OCI-LY3 (cell line): ENCODE measurements around the gene SAP30L.

Experiments
- H2AFZ ChIP-seq: fragments of 200-600, 300-600 bp; shearing (Covaris generic); 2 replicates; pipeline ENCODE4 v1.6.0; 2014; ENCODE audit warnings: antibody characterized with exemption, low read depth, low read length
- H3K27ac ChIP-seq: fragments of 200-600, 300-600 bp; sonication (generic); 2 replicates; pipeline ENCODE4 v1.5.1; 2014; ENCODE audit warnings: mild to moderate bottlenecking, low read length, moderate library complexity, mixed read lengths
- H3K27me3 ChIP-seq: fragments of 200-600, 300-600 bp; sonication (generic); 2 replicates; pipeline ENCODE4 v1.6.1; 2014; ENCODE audit warnings: low read depth, low read length, mixed read lengths
- H3K36me3 ChIP-seq: fragments of 200-600, 300-600 bp; sonication (generic); replicated peaks from 2 replicates; pipeline ENCODE3; 2014; ENCODE audit warnings: low read depth, low read length, mixed read lengths
- H3K4me1 ChIP-seq: fragments of 300-600, 200-600 bp; sonication (generic); 2 replicates; pipeline ENCODE4 v1.6.1; 2014; ENCODE audit warnings: low read length, mixed read lengths
- H3K4me2 ChIP-seq: fragments of 200-600, 300-600 bp; sonication (generic); 2 replicates; pipeline ENCODE4 v1.6.1; 2014; ENCODE audit warnings: low read length, mixed read lengths
- H3K4me3 ChIP-seq: fragments of 300-600, 200-600 bp; sonication (generic); 2 replicates; pipeline ENCODE4 v1.5.1; 2014; ENCODE audit warnings: antibody characterized with exemption, mild to moderate bottlenecking, low read length, moderate library complexity
- H3K79me2 ChIP-seq: fragments of 300-600, 200-600 bp; shearing (Covaris generic); 2 replicates; pipeline ENCODE4 v1.6.1; 2014; ENCODE audit warnings: mild to moderate bottlenecking, low read length, mixed read lengths
- H3K9ac ChIP-seq: fragments of 300-600, 200-600 bp; shearing (Covaris generic); 2 replicates; pipeline ENCODE4 v1.6.0; 2014; ENCODE audit warnings: mild to moderate bottlenecking, low read length, moderate library complexity
- H3K9me3 ChIP-seq: fragments of 200-600, 300-600 bp; shearing (Covaris generic); 2 replicates; pipeline ENCODE4 v1.6.1; 2014; ENCODE audit warnings: low read length, mixed read lengths; ENCODE audit not compliant: insufficient read depth
- H4K20me1 ChIP-seq: fragments of 200-600, 300-600 bp; sonication (generic); 2 replicates; pipeline ENCODE4 v1.6.1; 2016; ENCODE audit warnings: low read length, mixed read lengths; ENCODE audit not compliant: insufficient read depth
- CTCF ChIP-seq: fragments of 200-600, 300-600 bp; sonication (generic); IDR thresholded peaks from 2 replicates; pipeline ENCODE4 v1.5.1; 2014; ENCODE audit warnings: antibody characterized with exemption, low read length, low read depth
- EZH2phosphoT487 ChIP-seq: fragments of 200-600 bp; shearing (Covaris generic); IDR thresholded peaks from 2 replicates; pipeline ENCODE4 v1.6.1; 2018; ENCODE audit warnings: antibody characterized with exemption, mixed run types, low read depth

The SAP30L gene

GRCh38 chr5:154476354-154477205 lies 30.8 kb downstream of the SAP30L start:
- no peak overlapping the region for H3K4me3 ChIP-seq
- no peaks in the 10 kb centered on the region for H3K36me3 ChIP-seq
- H3K9me3 ChIP-seq: no peaks in the 10 kb centered on the region
- no peaks in the 10 kb centered on the region for H3K27me3 ChIP-seq
- H2AFZ ChIP-seq: no peak overlapping the region
- H3K9ac ChIP-seq: no peak overlapping the region
- no peak overlapping the region for H3K27ac ChIP-seq
- no peak overlapping the region for H3K4me2 ChIP-seq
- TF ChIP-seq EZH2phosphoT487: no peak
- no peaks in the 10 kb centered on the region for H4K20me1 ChIP-seq
- no peaks in the 10 kb centered on the region; the same call in 1 of the 2 replicates for H3K4me1 ChIP-seq
- H3K79me2 ChIP-seq: no peaks in the 10 kb centered on the region

- TF ChIP-seq EZH2phosphoT487 (no peak), CTCF (no peak)
- no peak overlapping the region for H3K9ac ChIP-seq
- no peaks in the 10 kb centered on the region; the same call in 1 of the 2 replicates for H3K4me1 ChIP-seq
- no peaks in the 10 kb centered on the region for H3K36me3 ChIP-seq
- H3K79me2 ChIP-seq: no peaks in the 10 kb centered on the region
- H3K27ac ChIP-seq: no peak overlapping the region
- no peak overlapping the region for H2AFZ ChIP-seq
- no peak overlapping the region for H3K4me3 ChIP-seq
- H3K27me3 ChIP-seq: no peaks in the 10 kb centered on the region
- no peaks in the 10 kb centered on the region for H3K9me3 ChIP-seq
- no peak overlapping the region for H3K4me2 ChIP-seq
- no peaks in the 10 kb centered on the region for H4K20me1 ChIP-seq
These were observed 31.8 kb downstream of the SAP30L start for GRCh38 chr5:154477382-154478223.

- H3K4me3 ChIP-seq: no peak within 1 kb of the TSS
- no peaks in the 10 kb centered on the region for H3K27me3 ChIP-seq
- no peak within 1 kb of the TSS for H2AFZ ChIP-seq
- H3K36me3 ChIP-seq: no peaks in the 10 kb centered on the region
- H3K9me3 ChIP-seq: no peaks in the 10 kb centered on the region
- TF ChIP-seq CTCF (no peak), EZH2phosphoT487 (no peak)
- no peaks in the 10 kb centered on the region; the same call in 1 of the 2 replicates for H3K4me1 ChIP-seq
- H3K4me2 ChIP-seq: no peak within 1 kb of the TSS
- H4K20me1 ChIP-seq: no peaks in the 10 kb centered on the region
- no peak within 1 kb of the TSS for H3K27ac ChIP-seq
- no peaks in the 10 kb centered on the region for H3K79me2 ChIP-seq
- no peak within 1 kb of the TSS for H3K9ac ChIP-seq
These were observed 32.4 kb downstream of the SAP30L start, which contains the start of gene HAND1 for GRCh38 chr5:154478224-154478565. TSS of gene HAND1 (minus strand) at chr5:154478227. CDS start at chr5:154478008, 219 bp downstream.

- H3K4me3 ChIP-seq: no peak overlapping the region
These were observed 33.0 kb downstream of the SAP30L start for GRCh38 chr5:154478752-154479159.

More at GRCh38 chr5:154478752-154479159, 33.0 kb downstream of the SAP30L start:
- Histone ChIP-seq H3K27ac (no peak overlapping the region), H3K4me2 (no peak overlapping the region), H3K9me3 (no peaks in the 10 kb centered on the region), H3K9ac (no peak overlapping the region), H3K27me3 (no peaks in the 10 kb centered on the region), H4K20me1 (no peaks in the 10 kb centered on the region), H2AFZ (no peak overlapping the region), H3K4me1 (no peaks in the 10 kb centered on the region; the same call in 1 of the 2 replicates), H3K36me3 (no peaks in the 10 kb centered on the region), H3K79me2 (no peaks in the 10 kb centered on the region)
- no peak for TF ChIP-seq EZH2phosphoT487
- no peak for TF ChIP-seq CTCF
